HG02623 (cell line): Measurements from ENCODE around the gene KIAA1755.

Source experiments
- ATAC-seq: cut with Tn5 transposase; IDR thresholded peaks from one replicate; pipeline ENCODE4 v1.9.1; 2021; ENCODE audit warnings: moderate library complexity; ENCODE audit not compliant: unreplicated experiment

KIAA1755 gene

DNA sequence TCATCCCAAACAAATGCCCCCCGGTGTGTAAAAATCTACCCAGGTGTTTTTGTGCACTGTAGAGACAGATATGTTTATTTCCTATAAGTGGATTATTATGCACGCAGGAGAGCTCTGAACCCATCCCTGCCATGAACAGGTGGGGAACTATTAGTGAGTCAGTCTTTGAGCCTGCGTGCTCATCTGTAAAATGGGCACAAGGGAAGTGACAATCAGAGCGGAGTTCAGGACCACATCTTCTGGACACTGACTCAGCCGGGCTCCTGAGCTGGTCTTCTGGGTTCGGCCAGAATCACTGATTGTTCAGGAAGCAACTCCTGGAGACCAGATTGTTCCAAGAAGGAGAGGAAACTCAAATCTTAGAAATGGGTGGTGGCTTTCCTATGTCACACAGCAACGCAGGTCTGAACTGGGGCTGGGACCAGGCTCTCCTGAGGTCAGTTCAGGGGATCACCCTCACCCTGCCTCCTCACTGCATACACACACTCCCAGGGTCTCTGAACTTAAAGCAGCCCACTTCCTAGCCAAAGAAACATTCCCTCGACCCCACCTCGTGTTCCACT is 68.1 kb downstream of the KIAA1755 start:
- ATAC-seq = no peak

- no peak for ATAC-seq
These were observed 68.9 kb downstream of the KIAA1755 start for GRCh38 chr20:38191654-38192053.

DNA sequence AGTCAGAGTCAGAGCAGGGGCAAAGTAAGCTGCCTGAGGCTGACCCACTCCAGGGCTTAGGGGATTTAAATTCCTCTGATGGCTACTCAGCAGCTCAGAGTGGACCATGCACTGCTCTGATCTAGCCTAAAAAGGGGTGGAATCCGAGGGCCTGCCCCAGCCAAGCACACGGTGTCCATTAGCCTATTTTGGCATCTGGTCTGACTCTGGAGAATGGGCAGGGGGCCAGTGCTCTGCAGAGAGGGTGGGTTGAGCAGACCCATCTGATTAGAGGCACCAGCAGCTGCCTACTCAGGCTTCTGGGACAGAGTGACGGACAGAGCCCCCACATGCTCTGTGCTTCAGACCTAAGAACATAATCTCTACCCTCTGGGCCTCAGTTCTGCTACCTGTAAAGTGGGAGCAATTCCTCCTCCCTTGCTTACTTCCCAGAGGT is 69.6 kb downstream of the KIAA1755 start:
- no peak for ATAC-seq

DNA sequence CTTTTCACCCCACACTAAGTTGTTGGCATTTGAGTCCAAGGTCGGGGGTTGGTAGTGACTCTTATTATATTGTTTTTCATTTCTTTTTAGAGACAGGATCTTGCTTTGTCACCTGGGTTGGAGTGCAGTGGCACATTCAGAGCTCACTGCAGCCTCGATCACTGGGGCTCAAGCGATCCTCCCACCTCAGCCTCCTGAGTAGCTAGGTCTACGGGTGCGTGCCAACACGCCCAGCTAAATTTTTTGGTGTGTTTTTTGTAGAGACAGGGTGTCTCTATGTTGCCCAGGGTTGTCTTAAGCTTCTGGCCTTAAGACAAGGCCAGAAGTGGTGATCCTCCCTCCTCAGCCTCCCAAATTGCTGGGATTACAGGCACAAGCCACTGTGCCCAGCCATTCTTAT is 70.4 kb downstream of the KIAA1755 start:
- ATAC-seq = no peak

- ATAC-seq = no peak
These were observed 73.0 kb downstream of the KIAA1755 start for GRCh38 chr20:38187517-38187916.

DNA sequence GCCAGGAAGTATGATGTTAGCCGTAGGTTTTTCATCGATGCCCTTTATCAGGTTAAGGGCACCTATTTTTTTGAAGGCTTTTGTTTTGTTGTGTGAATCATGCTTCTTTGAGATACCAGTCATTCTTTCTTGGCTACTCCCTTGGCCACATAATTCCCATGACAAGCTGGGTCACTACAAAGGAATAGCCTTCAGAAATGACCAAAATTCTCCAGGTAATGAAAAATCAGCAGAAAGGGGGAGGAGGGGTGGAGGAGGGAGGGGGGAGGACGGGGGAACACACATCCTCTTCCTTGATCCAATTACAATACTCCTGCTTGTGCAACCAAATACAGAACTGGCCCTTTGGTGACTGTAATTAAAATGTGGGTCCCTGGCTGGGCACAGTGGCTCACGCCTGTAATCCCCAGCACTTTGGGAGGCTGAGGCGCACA is 73.7 kb downstream of the KIAA1755 start:
- ATAC-seq = no peak

- ATAC-seq = no peak
These were observed 76.4 kb downstream of the KIAA1755 start for GRCh38 chr20:38184101-38184500.

- no peak for ATAC-seq
These were observed 78.6 kb downstream of the KIAA1755 start for GRCh38 chr20:38181971-38182370.

GRCh38 chr20:38181207-38181801 is 79.2 kb downstream of the KIAA1755 start:
- ATAC-seq = no peak

DNA sequence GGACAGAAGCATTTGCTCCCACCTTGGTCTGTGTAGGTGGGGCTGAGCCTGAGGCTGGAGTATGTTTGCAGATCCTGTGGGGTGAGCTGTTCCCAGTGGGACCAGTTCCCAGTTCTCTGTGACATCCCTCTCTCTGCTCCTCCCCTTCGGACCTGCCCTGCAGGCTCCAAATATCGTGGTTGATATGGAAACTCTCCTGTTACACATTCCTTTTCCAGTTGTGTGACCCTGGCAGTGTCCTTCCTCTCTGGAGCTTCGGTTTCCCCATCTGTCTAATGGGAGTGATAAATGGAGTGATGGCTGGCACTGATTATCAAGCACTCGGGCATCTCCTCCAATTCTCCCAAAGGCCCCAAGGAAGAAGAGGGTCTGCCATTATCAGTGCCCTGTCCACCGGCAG is 79.8 kb downstream of the KIAA1755 start:
- no peak for ATAC-seq

DNA sequence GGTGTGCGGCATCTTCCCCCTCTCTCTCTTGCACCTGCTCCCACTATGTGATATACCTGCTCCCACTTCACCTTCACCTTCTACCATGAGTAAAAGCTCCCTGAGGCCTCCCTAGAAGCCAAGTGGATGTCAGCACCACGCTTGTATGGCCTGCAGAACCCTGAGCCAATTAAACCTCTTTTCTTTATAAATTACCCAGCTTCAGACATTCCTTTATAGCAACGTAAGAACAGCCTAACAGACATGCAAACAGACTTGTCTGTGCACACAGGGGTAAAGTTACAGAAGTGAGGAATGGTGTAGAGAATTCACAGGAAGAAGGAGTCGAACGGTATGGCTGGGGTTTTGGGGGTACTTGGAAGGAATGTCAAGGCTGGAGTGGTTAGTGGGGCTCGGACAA is 80.7 kb downstream of the KIAA1755 start:
- no peak for ATAC-seq

- no peak for ATAC-seq
These were observed 82.0 kb downstream of the KIAA1755 start for GRCh38 chr20:38178581-38178980.

DNA sequence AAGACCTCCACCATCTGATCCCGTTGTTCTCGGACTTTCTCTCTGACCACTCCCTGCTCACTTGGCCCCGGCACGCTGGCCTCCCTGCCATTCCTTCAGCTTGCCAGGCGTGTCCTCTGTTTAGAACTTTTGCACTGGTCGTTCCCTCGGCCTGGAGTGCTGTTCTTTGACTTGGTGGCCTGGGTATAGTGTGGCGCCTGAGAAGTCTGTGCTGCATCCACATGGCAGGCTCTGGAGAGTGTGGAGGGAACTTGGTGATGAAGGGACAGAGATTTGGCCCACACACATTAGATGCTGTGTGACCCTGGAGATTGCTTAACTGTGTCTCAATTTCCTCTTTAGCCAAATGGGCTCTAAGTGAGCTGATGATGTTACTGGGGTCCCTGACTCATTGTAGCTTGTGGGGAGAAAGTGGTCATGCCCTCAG is 82.5 kb downstream of the KIAA1755 start:
- ATAC-seq = no peak

DNA sequence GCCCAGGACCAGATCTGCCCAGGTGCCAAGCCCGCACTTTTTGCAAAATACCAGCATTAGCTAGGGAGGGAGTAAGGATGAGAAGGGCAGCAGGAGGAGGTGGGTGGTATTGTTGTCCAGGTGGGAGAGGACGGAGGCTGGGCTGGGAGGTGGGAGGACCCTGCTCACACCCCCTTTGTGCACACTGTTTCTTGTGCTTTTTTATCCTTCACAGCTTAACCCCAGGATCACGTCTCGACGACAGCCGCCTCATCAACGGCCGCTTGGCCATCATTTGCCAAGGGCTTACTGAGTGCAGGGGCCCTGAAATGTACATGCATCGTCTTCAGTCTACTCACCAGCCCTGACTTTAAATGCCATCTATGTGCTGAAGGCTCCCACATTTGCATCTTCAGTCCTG is 83.3 kb downstream of the KIAA1755 start:
- ATAC-seq = no peak

DNA sequence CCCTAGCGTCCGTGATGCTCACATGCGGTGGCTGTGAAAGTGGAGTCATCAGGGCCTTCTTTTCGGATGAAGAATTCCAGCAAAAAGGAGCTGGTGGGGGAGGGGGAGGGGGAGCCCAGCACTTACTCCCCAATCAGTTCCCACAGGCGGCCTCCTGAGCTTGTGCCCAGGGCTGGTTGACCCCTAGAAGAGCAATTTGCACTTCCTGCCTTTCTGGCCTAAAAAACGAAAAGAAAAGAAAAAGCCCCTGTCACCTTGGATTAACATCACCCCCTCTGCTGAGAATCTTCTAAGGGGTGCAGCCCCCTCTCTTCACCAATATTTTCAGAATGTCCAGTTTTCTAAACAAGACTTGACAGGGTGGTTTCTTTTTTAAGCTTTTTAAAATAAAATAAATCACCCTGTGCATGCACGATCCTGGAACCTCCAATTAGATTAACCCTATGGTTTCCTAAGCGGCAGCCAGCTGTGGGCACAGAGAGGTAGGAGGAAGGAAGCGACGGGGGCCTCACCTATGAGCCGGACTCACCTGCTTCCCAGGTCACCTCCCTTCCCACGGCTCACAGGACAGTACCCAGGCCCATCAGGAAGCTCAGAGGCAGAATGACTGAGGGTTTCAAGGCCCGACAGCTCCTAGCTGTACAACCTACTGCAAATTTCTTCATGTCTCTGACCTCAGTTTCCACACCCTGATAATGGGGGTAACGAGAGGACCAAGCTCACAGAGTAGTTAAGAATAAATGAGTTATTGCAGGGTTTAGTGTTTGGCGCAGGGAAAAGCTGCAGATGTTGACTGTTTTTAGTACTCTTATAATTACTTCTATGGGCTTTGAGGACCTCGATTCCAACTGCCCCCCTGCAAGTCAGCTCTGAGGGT is 85.0 kb downstream of the KIAA1755 start:
- no peak for ATAC-seq

- no peak for ATAC-seq
These were observed 87.0 kb downstream of the KIAA1755 start for GRCh38 chr20:38173237-38174156.

- ATAC-seq = no peak
These were observed 88.1 kb downstream of the KIAA1755 start for GRCh38 chr20:38172408-38172807.

GRCh38 chr20:38171675-38172043 is 88.9 kb downstream of the KIAA1755 start:
- no peak for ATAC-seq

- no peak for ATAC-seq
These were observed 89.5 kb downstream of the KIAA1755 start for GRCh38 chr20:38170826-38171674.

DNA sequence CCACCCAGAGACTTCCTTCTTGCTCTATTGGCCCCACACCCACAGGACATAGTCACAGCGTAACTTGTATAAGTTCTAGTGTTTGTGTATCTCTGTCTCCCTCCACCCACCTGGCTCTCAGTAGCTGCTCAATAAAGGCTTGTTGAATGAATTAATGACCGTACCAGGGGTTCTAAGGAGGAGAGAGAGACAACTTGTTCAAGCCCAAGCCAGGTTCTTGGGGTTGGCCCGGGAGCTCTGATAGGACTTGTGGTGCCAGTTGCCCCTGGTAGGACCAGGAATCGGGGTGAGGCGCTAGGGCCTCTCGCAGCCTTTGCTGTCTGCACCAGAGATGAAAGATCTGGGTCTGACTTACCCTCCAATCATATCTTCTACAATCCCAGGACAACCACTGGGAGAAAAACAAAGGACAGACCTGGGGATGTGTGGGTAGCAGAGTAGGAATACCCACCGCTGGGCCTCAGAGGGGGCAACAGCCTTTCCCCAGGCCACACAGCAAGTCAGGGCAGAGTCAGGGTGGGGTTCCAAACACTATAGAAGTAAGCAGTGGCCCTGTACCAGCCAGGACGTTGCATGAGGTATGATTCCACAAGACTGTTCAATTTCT is 90.2 kb downstream of the KIAA1755 start:
- ATAC-seq = no peak
